ENCODE data around the gene SLAMF1.

GRCh38 chr1:160567341-160567740 is 79.5 kb downstream of the SLAMF1 start:
- TF ChIP-seq, protein P1, sequence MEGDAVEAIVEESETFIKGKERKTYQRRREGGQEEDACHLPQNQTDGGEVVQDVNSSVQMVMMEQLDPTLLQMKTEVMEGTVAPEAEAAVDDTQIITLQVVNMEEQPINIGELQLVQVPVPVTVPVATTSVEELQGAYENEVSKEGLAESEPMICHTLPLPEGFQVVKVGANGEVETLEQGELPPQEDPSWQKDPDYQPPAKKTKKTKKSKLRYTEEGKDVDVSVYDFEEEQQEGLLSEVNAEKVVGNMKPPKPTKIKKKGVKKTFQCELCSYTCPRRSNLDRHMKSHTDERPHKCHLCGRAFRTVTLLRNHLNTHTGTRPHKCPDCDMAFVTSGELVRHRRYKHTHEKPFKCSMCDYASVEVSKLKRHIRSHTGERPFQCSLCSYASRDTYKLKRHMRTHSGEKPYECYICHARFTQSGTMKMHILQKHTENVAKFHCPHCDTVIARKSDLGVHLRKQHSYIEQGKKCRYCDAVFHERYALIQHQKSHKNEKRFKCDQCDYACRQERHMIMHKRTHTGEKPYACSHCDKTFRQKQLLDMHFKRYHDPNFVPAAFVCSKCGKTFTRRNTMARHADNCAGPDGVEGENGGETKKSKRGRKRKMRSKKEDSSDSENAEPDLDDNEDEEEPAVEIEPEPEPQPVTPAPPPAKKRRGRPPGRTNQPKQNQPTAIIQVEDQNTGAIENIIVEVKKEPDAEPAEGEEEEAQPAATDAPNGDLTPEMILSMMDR (conservative IDR thresholded peaks at IDR 0.05; ENCODE audit: low read depth, low read length) = no peak
- no peak for TF ChIP-seq EZH2 (IDR thresholded peaks at IDR 0.05; ENCODE audit: borderline replicate concordance, low read depth, low read length, poor library complexity, severe bottlenecking)

Measured in A673 (cell line).